HCT116 (cell line): Measurements from ENCODE around the gene CBR1.

Experiments used
- CBX3 ChIP-seq: IDR thresholded peaks from 2 replicates; pipeline ENCODE4 v1.6.1; 2012; ENCODE audit warnings: low read depth
- CTCF ChIP-seq, 3 experiments: fragments of 200-600 bp in 1 of 3; sonication (generic) in 1 of 3; IDR thresholded peaks in 2 of 3; conservative IDR thresholded peaks in 1 of 3; 2 replicates each; pipeline ENCODE4 v1.5.1; 2012 to 2017; ENCODE audit warnings: low read depth in 2 of 3, low read length in 2 of 3, antibody characterized with exemption in 1 of 3, borderline replicate concordance in 1 of 3, control low read depth in 1 of 3, mild to moderate bottlenecking in 1 of 3, mixed read lengths in 1 of 3, mixed run types in 1 of 3, moderate library complexity in 1 of 3; ENCODE audit not compliant: insufficient read depth in 1 of 3
- EZH2 ChIP-seq: fragments of 200-600 bp; sonication (generic); IDR thresholded peaks from 2 replicates; pipeline ENCODE4 v1.6.1; 2017; ENCODE audit warnings: antibody characterized with exemption, mixed run types
- MAX ChIP-seq: IDR thresholded peaks from 2 replicates; pipeline ENCODE4 v1.6.1; 2012
- POLR2A ChIP-seq: IDR thresholded peaks from 2 replicates; pipeline ENCODE4 v1.7.0; 2011; ENCODE audit warnings: borderline replicate concordance; ENCODE audit not compliant: insufficient read depth, insufficient read length; ENCODE audit errors: extremely low read depth
- POLR2AphosphoS5 ChIP-seq: IDR thresholded peaks from 2 replicates; pipeline ENCODE4 v1.6.1; 2011; ENCODE audit warnings: mild to moderate bottlenecking, low read depth, low read length, moderate library complexity
- RAD21 ChIP-seq: IDR thresholded peaks from 2 replicates; pipeline ENCODE4 v1.6.1; 2012; ENCODE audit warnings: low read depth, mild to moderate bottlenecking
- SP1 ChIP-seq: IDR thresholded peaks from 2 replicates; pipeline ENCODE4 v1.6.1; 2012; ENCODE audit warnings: low read depth
- SRF ChIP-seq: IDR thresholded peaks from 2 replicates; pipeline ENCODE4 v1.6.1; 2012; ENCODE audit warnings: low read depth

- no peak for TF ChIP-seq POLR2AphosphoS5
- no peak for TF ChIP-seq CTCF (IDR thresholded peaks at IDR 0.05 in 2 of 3, conservative IDR thresholded peaks at IDR 0.05 in 1 of 3; ENCODE audit: borderline replicate concordance in 1 of 3, insufficient read depth in 1 of 3, low read depth in 2 of 3, low read length in 2 of 3)
- no peak for TF ChIP-seq SRF
- TF ChIP-seq SP1 = no peak
- TF ChIP-seq MAX = no peak
- no peak for TF ChIP-seq POLR2A
- TF ChIP-seq EZH2 = no peak
- no peak for TF ChIP-seq RAD21
- no peak for TF ChIP-seq CBX3
Observed at GRCh38 chr21:36047139-36047538, 22.7 kb upstream of the CBR1 start.
